K562 (cell line): ENCODE results near the gene CBX2. TPM values are rescaled to one million over a fixed set of nuclear protein-coding genes. Genes with fewer than 3 reads are reported as not detected.

Experiments used
- HDAC1 ChIP-seq, 2 experiments: fragments of 450-650 bp; IDR thresholded peaks; 2 replicates each; pipeline ENCODE4 v1.6.1; 2016 to 2017; ENCODE audit warnings: inconsistent platforms in 1 of 2, mild to moderate bottlenecking in 1 of 2, moderate library complexity in 1 of 2
- NFATC3 ChIP-seq: fragments of 450-650 bp; IDR thresholded peaks from 2 replicates; pipeline ENCODE4 v1.6.1; 2017; ENCODE audit warnings: mild to moderate bottlenecking
- POLR2G ChIP-seq: fragments of 200-400 bp; formaldehyde crosslinking; IDR thresholded peaks from 2 replicates; pipeline ENCODE4 v1.6.1; 2017; ENCODE audit warnings: low read depth, mild to moderate bottlenecking, antibody characterized with exemption, low read length, moderate library complexity
- ZBTB8A ChIP-seq: fragments of 450-650 bp; IDR thresholded peaks from 2 replicates; pipeline ENCODE4 v1.6.1; 2018; ENCODE audit warnings: mild to moderate bottlenecking, moderate library complexity; ENCODE audit not compliant: partially characterized antibody
- polyA plus RNA-seq, 8 experiments: library from polyadenylated mRNA; depleted of rRNA in 4 of 8; stranded (reverse) in 5 of 8; unstranded in 3 of 8; fragments of >200 nt; fragmentation: Nextera tagmentation in 2 of 8; fragmentation: Illumina TruSeq in 1 of 8; extraction: Ambion mirVana in 2 of 8; extraction: Trizol in 1 of 8; gene quantifications; 2 replicates each; pipeline versions ENCODE4 v1.2.1 to v1.2.3, GENCODE V29; 2011 to 2014; ENCODE audit warnings: inconsistent platforms in 1 of 8, missing spikeins in 1 of 8
- total RNA-seq, 7 experiments: library from RNA; depleted of rRNA in 6 of 7; stranded (reverse); fragments of >200 nt in 6 of 7; fragmentation: Illumina TruSeq in 2 of 7; extraction: Trizol in 2 of 7; gene quantifications; 2 replicates each; pipeline versions ENCODE4 v1.2.1 to v1.2.3, GENCODE V29; 2011 to 2021; ENCODE audit warnings: low replicate concordance in 1 of 7
- TF ChIP-seq, protein P1 (sequence below): fragments of 450-650 bp; IDR thresholded peaks from 2 replicates; pipeline ENCODE4 v1.6.1; 2016; ENCODE audit warnings: mild to moderate bottlenecking, moderate library complexity

The CBX2 gene
- total and polyA plus RNA-seq, 9 of the 15 experiments (the other 6 are each of a cell fraction or from before 2014, with no cell fraction given), result 0.66 to 26.9 (median 13.9) TPM

DNA sequence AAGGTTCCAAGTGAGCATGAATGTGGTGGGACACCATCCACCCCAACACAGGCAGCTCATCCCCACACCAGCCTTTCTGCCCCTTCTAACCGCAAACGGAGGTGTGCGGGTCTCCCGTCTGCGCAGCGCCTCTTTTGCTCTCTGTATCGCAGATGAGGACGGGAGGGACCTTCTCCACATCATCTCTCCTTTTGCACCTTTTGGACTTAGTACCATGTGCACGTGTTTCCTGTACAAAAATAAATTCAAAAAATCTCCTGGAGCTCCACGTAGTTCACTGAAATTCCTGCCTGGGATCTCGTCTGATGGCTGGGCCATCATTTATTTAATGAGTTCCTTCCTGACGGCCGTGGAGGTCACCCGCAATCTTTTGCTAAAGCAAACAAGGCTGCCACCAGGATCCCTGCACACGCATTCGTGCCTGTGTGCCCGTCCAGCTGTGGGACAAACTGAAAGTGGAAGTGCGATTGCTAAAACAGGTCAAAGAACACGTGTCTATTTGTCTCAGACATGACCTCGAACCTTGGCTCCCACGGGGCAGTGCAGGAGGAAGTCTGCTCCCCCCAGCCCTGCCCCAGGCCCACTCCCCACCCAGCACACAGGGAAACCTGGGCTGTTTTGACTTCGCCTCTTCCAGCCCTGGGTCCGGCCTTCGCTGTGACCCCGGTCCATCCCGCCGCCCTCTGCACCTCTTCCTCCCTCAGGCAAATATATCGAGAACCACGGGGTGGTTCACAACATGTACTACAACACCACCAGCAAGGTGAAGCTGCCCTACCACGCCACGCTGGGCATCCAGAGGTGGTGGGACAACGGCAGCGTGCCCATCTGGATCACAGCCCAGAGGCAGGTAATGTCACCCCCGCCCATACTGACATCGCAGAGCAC is 44.9 kb upstream of the CBX2 start (continued):
- TF ChIP-seq, protein P1, sequence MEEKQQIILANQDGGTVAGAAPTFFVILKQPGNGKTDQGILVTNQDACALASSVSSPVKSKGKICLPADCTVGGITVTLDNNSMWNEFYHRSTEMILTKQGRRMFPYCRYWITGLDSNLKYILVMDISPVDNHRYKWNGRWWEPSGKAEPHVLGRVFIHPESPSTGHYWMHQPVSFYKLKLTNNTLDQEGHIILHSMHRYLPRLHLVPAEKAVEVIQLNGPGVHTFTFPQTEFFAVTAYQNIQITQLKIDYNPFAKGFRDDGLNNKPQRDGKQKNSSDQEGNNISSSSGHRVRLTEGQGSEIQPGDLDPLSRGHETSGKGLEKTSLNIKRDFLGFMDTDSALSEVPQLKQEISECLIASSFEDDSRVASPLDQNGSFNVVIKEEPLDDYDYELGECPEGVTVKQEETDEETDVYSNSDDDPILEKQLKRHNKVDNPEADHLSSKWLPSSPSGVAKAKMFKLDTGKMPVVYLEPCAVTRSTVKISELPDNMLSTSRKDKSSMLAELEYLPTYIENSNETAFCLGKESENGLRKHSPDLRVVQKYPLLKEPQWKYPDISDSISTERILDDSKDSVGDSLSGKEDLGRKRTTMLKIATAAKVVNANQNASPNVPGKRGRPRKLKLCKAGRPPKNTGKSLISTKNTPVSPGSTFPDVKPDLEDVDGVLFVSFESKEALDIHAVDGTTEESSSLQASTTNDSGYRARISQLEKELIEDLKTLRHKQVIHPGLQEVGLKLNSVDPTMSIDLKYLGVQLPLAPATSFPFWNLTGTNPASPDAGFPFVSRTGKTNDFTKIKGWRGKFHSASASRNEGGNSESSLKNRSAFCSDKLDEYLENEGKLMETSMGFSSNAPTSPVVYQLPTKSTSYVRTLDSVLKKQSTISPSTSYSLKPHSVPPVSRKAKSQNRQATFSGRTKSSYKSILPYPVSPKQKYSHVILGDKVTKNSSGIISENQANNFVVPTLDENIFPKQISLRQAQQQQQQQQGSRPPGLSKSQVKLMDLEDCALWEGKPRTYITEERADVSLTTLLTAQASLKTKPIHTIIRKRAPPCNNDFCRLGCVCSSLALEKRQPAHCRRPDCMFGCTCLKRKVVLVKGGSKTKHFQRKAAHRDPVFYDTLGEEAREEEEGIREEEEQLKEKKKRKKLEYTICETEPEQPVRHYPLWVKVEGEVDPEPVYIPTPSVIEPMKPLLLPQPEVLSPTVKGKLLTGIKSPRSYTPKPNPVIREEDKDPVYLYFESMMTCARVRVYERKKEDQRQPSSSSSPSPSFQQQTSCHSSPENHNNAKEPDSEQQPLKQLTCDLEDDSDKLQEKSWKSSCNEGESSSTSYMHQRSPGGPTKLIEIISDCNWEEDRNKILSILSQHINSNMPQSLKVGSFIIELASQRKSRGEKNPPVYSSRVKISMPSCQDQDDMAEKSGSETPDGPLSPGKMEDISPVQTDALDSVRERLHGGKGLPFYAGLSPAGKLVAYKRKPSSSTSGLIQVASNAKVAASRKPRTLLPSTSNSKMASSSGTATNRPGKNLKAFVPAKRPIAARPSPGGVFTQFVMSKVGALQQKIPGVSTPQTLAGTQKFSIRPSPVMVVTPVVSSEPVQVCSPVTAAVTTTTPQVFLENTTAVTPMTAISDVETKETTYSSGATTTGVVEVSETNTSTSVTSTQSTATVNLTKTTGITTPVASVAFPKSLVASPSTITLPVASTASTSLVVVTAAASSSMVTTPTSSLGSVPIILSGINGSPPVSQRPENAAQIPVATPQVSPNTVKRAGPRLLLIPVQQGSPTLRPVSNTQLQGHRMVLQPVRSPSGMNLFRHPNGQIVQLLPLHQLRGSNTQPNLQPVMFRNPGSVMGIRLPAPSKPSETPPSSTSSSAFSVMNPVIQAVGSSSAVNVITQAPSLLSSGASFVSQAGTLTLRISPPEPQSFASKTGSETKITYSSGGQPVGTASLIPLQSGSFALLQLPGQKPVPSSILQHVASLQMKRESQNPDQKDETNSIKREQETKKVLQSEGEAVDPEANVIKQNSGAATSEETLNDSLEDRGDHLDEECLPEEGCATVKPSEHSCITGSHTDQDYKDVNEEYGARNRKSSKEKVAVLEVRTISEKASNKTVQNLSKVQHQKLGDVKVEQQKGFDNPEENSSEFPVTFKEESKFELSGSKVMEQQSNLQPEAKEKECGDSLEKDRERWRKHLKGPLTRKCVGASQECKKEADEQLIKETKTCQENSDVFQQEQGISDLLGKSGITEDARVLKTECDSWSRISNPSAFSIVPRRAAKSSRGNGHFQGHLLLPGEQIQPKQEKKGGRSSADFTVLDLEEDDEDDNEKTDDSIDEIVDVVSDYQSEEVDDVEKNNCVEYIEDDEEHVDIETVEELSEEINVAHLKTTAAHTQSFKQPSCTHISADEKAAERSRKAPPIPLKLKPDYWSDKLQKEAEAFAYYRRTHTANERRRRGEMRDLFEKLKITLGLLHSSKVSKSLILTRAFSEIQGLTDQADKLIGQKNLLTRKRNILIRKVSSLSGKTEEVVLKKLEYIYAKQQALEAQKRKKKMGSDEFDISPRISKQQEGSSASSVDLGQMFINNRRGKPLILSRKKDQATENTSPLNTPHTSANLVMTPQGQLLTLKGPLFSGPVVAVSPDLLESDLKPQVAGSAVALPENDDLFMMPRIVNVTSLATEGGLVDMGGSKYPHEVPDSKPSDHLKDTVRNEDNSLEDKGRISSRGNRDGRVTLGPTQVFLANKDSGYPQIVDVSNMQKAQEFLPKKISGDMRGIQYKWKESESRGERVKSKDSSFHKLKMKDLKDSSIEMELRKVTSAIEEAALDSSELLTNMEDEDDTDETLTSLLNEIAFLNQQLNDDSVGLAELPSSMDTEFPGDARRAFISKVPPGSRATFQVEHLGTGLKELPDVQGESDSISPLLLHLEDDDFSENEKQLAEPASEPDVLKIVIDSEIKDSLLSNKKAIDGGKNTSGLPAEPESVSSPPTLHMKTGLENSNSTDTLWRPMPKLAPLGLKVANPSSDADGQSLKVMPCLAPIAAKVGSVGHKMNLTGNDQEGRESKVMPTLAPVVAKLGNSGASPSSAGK, result peak; percentile 42; the same call in 1 of the 2 replicates
- TF ChIP-seq POLR2G, result no peak
- TF ChIP-seq HDAC1 (IDR thresholded peaks at IDR 0.05), result no peak
- no peak for TF ChIP-seq ZBTB8A
- TF ChIP-seq NFATC3, result no peak
- TF ChIP-seq, all 486 proteins: peak for 6
